ENCODE measurements around the gene OTUB1.
"Not testable (repeated sequence)": the region's sequence is repeated elsewhere in the genome, so short reads cannot be mapped to it uniquely, and the experiment has no call there.

Gene OTUB1

GRCh38 chr11:64041846-64042245 lies 55.6 kb downstream of the OTUB1 start:
- no peak overlapping the region for H3K4me3 ChIP-seq (ENCODE audit: low read depth, low read length)
- no peak for DNase-seq (ENCODE audit: low read depth, low spot score)
- in situ Hi-C loops (cut with HindIII; ENCODE audit: low sequenced_read_pairs), result no loop called here
- TF ChIP-seq, protein P1, sequence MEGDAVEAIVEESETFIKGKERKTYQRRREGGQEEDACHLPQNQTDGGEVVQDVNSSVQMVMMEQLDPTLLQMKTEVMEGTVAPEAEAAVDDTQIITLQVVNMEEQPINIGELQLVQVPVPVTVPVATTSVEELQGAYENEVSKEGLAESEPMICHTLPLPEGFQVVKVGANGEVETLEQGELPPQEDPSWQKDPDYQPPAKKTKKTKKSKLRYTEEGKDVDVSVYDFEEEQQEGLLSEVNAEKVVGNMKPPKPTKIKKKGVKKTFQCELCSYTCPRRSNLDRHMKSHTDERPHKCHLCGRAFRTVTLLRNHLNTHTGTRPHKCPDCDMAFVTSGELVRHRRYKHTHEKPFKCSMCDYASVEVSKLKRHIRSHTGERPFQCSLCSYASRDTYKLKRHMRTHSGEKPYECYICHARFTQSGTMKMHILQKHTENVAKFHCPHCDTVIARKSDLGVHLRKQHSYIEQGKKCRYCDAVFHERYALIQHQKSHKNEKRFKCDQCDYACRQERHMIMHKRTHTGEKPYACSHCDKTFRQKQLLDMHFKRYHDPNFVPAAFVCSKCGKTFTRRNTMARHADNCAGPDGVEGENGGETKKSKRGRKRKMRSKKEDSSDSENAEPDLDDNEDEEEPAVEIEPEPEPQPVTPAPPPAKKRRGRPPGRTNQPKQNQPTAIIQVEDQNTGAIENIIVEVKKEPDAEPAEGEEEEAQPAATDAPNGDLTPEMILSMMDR (IDR thresholded peaks at IDR 0.05; ENCODE audit: low read depth, low read length), result no peak

- no peak for DNase-seq (ENCODE audit: low read depth, low spot score)
- TF ChIP-seq, protein P1 (IDR thresholded peaks at IDR 0.05; ENCODE audit: low read depth, low read length), result no peak
- no peak overlapping the region for H3K4me3 ChIP-seq (ENCODE audit: low read depth, low read length)
- in situ Hi-C loops (cut with HindIII; ENCODE audit: low sequenced_read_pairs), result no loop called here
Measured at GRCh38 chr11:64042301-64042700, 56.1 kb downstream of the OTUB1 start.

- in situ Hi-C loops (cut with HindIII; ENCODE audit: low sequenced_read_pairs), result no loop called here
- TF ChIP-seq, protein P1 (IDR thresholded peaks at IDR 0.05; ENCODE audit: low read depth, low read length), result no peak
- H3K4me3 ChIP-seq (ENCODE audit: low read depth, low read length), result no peak overlapping the region
- DNase-seq (ENCODE audit: low read depth, low spot score), result no peak
Measured at GRCh38 chr11:64043545-64043944, 57.3 kb downstream of the OTUB1 start.

GRCh38 chr11:64044730-64045393 lies 58.6 kb downstream of the OTUB1 start:
- DNase-seq (ENCODE audit: low read depth, low spot score), result no peak
- no peak overlapping the region for H3K4me3 ChIP-seq (ENCODE audit: low read depth, low read length)
- in situ Hi-C loops (cut with HindIII; ENCODE audit: low sequenced_read_pairs), result no loop called here
- TF ChIP-seq, protein P1 (IDR thresholded peaks at IDR 0.05; ENCODE audit: low read depth, low read length), result no peak

GRCh38 chr11:64045700-64046099 lies 59.5 kb downstream of the OTUB1 start:
- H3K4me3 ChIP-seq (ENCODE audit: low read depth, low read length), result no peak overlapping the region
- TF ChIP-seq, protein P1 (IDR thresholded peaks at IDR 0.05; ENCODE audit: low read depth, low read length), result no peak
- in situ Hi-C loops (cut with HindIII; ENCODE audit: low sequenced_read_pairs), result no loop called here
- no peak for DNase-seq (ENCODE audit: low read depth, low spot score)

- H3K4me3 ChIP-seq (ENCODE audit: low read depth, low read length); DNase-seq (ENCODE audit: low read depth, low spot score); in situ Hi-C loops (cut with HindIII; ENCODE audit: low sequenced_read_pairs): not testable (repeated sequence)
Measured at GRCh38 chr11:64047373-64047772, 61.1 kb downstream of the OTUB1 start.
